ENCODE measurements around the gene ACSL5. TPM values are rescaled to one million over a fixed set of nuclear protein-coding genes. Genes with fewer than 3 reads are reported as not detected.

The ACSL5 gene
- total and polyA plus RNA-seq, 10 of the 15 experiments (the other 5 are each of a cell fraction or from before 2014, with no cell fraction given), result 22.3 to 57.0 (median 46.4) TPM

GRCh38 chr10:112361951-112362751, 11.8 kb upstream of the ACSL5 start:
- intact Hi-C loops (cut with micrococcal nuclease; ENCODE audit: unreplicated experiment), result no loop called here
- in situ Hi-C loops (cut with MboI), result no loop called here
- H3K4me2 ChIP-seq (ENCODE audit: control insufficient read depth, insufficient read depth), result no peak overlapping the region
- no peaks in the 10 kb centered on the region for H3K27me3 ChIP-seq (replicated peaks in 1 of 2; ENCODE audit: control insufficient read depth in 2 of 2, insufficient read depth in 2 of 2, low read length in 1 of 2)
- ChIA-PET POLR2A (no interaction called here), CTCF (interaction anchor here (0.7 to 1.5 kb wide), 3 partner anchors 12 to 1031 kb away, joined by 3 read pairs; no protein-coding TSS in a partner anchor), RAD21 (ENCODE audit: unreplicated experiment) (interaction anchor here (1.0 kb wide), 1 partner anchor 110 kb away, joined by 3 read pairs; no protein-coding TSS in a partner anchor), SMC1A (ENCODE audit: uncharacterized antibody, unreplicated experiment) (no interaction called here)
- H3K9ac ChIP-seq (ENCODE audit: control insufficient read depth, insufficient read depth, low read length), result no peak overlapping the region
- 29% methylated on average over 6 of the region's 6 CpGs for WGBS (ENCODE audit: insufficient coverage, insufficient replicate concordance, low lambda C conversion rate, missing lambda C conversion rate)
- H2AFZ ChIP-seq (ENCODE audit: control insufficient read depth, low read depth, low read length), result no peak overlapping the region
- no peaks in the 10 kb centered on the region for H3K36me3 ChIP-seq (ENCODE audit: control insufficient read depth in 2 of 2, insufficient read depth in 2 of 2, low read length in 1 of 2)
- H3K4me1 ChIP-seq (ENCODE audit: control insufficient read depth, insufficient read depth, low read length), result no peaks in the 10 kb centered on the region
- H3K4me3 ChIP-seq, result no peak overlapping the region
- H3K27ac ChIP-seq (ENCODE audit: control insufficient read depth, insufficient read depth), result no peak overlapping the region
- BruUV-seq (replicated peaks), result no TSS peak
- no peaks in the 10 kb centered on the region for H3K79me2 ChIP-seq (ENCODE audit: control insufficient read depth, insufficient read depth, low read length)
- FAIRE-seq (no peak), ATAC-seq (no peak), DNase-seq (ENCODE audit: low read depth, low spot score) (no peak)
- no peaks in the 10 kb centered on the region for H4K20me1 ChIP-seq (ENCODE audit: control insufficient read depth, insufficient read depth)
- H3K9me3 ChIP-seq (replicated peaks; ENCODE audit: control insufficient read depth, insufficient read depth, low read length), result no peaks in the 10 kb centered on the region
- TF ChIP-seq TBL1XR1 (IDR thresholded peaks at IDR 0.05; ENCODE audit: low read depth, low read length) (no peak), NFYB (IDR thresholded peaks at IDR 0.05; ENCODE audit: insufficient read depth, low read depth, low read length) (no peak), SRF (IDR thresholded peaks at IDR 0.05; ENCODE audit: low read depth in 2 of 2, low read length in 2 of 2) (no peak), E4F1 (IDR thresholded peaks at IDR 0.05; ENCODE audit: borderline replicate concordance, partially characterized antibody) (no peak), PAX8 (IDR thresholded peaks at IDR 0.05) (no peak), ZNF207 (IDR thresholded peaks at IDR 0.05; ENCODE audit: borderline replicate concordance) (no peak), CBX3 (IDR thresholded peaks at IDR 0.05; ENCODE audit: borderline replicate concordance, low read depth) (no peak), CEBPB (IDR thresholded peaks at IDR 0.05; ENCODE audit: borderline replicate concordance in 1 of 2, low read depth in 2 of 2, low read length in 2 of 2) (no peak), JUNB (IDR thresholded peaks at IDR 0.05) (no peak), ZBTB4 (CRISPR knock-in tag; IDR thresholded peaks at IDR 0.05) (no peak), SMC3 (IDR thresholded peaks at IDR 0.05; ENCODE audit: borderline replicate concordance, low read length) (no peak), SMARCA5 (IDR thresholded peaks at IDR 0.05) (no peak), POLR2A (IDR thresholded peaks at IDR 0.05; ENCODE audit: low read depth, low read length) (no peak)
- TF ChIP-seq, protein P1, sequence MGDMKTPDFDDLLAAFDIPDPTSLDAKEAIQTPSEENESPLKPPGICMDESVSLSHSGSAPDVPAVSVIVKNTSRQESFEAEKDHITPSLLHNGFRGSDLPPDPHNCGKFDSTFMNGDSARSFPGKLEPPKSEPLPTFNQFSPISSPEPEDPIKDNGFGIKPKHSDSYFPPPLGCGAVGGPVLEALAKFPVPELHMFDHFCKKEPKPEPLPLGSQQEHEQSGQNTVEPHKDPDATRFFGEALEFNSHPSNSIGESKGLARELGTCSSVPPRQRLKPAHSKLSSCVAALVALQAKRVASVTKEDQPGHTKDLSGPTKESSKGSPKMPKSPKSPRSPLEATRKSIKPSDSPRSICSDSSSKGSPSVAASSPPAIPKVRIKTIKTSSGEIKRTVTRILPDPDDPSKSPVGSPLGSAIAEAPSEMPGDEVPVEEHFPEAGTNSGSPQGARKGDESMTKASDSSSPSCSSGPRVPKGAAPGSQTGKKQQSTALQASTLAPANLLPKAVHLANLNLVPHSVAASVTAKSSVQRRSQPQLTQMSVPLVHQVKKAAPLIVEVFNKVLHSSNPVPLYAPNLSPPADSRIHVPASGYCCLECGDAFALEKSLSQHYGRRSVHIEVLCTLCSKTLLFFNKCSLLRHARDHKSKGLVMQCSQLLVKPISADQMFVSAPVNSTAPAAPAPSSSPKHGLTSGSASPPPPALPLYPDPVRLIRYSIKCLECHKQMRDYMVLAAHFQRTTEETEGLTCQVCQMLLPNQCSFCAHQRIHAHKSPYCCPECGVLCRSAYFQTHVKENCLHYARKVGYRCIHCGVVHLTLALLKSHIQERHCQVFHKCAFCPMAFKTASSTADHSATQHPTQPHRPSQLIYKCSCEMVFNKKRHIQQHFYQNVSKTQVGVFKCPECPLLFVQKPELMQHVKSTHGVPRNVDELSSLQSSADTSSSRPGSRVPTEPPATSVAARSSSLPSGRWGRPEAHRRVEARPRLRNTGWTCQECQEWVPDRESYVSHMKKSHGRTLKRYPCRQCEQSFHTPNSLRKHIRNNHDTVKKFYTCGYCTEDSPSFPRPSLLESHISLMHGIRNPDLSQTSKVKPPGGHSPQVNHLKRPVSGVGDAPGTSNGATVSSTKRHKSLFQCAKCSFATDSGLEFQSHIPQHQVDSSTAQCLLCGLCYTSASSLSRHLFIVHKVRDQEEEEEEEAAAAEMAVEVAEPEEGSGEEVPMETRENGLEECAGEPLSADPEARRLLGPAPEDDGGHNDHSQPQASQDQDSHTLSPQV (IDR thresholded peaks at IDR 0.05), result no peak

Data from GM12878 (cell line).